OCI-LY3 (cell line): ENCODE data around the gene CPLANE2.

Experiments
- EZH2phosphoT487 ChIP-seq: fragments of 200-600 bp; shearing (Covaris generic); IDR thresholded peaks from 2 replicates; pipeline ENCODE4 v1.6.1; 2018; ENCODE audit warnings: antibody characterized with exemption, mixed run types, low read depth
- TF ChIP-seq, protein P1 (sequence below): fragments of 200-600, 300-600 bp; sonication (generic); IDR thresholded peaks from 2 replicates; pipeline ENCODE4 v1.5.1; 2014; ENCODE audit warnings: antibody characterized with exemption, low read length, low read depth

DNA sequence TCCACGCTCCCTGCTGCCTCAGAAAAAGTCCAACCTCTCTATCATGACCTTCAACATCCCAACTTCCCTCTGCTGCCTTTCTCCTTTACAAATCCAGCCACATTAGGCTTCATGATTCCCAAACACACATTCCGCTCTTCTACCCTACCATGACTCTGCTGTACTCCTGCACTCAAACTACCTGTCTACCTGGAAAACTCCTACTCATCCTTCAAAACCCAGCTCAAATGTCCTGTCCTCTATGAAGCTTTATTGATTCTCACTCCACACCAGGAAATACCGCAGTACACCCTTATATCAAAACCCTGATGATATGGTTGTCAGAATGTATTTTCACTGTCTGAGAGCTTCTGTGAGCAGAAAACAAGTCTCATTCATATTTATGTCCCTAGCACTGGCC, 33.4 kb downstream of the CPLANE2 start:
- TF ChIP-seq, protein P1, sequence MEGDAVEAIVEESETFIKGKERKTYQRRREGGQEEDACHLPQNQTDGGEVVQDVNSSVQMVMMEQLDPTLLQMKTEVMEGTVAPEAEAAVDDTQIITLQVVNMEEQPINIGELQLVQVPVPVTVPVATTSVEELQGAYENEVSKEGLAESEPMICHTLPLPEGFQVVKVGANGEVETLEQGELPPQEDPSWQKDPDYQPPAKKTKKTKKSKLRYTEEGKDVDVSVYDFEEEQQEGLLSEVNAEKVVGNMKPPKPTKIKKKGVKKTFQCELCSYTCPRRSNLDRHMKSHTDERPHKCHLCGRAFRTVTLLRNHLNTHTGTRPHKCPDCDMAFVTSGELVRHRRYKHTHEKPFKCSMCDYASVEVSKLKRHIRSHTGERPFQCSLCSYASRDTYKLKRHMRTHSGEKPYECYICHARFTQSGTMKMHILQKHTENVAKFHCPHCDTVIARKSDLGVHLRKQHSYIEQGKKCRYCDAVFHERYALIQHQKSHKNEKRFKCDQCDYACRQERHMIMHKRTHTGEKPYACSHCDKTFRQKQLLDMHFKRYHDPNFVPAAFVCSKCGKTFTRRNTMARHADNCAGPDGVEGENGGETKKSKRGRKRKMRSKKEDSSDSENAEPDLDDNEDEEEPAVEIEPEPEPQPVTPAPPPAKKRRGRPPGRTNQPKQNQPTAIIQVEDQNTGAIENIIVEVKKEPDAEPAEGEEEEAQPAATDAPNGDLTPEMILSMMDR: no peak
- no peak for TF ChIP-seq EZH2phosphoT487
